Retinal pigment epithelial cell (primary cell): Measurements from ENCODE around the gene CEP295NL.
A peak's percentile ranks its signal among the peaks of the same experiment; 100 is the strongest.

Experiments used
- DNase-seq: peaks from one replicate; pipeline ENCODE4 v3.0.0-alpha.2; 2010; ENCODE audit warnings: low read depth
- H3K4me3 ChIP-seq: 2 replicates; pipeline ENCODE4 v1.5.1; 2011; ENCODE audit warnings: mild to moderate bottlenecking, low read length, control low read depth, moderate library complexity
- CTCF ChIP-seq: conservative IDR thresholded peaks from 2 replicates; pipeline ENCODE4 v1.5.1; 2011; ENCODE audit warnings: low read depth, low read length, control low read depth, inconsistent platforms

Gene CEP295NL

GRCh38 chr17:78903101-78903779 lies at the start of gene CEP295NL:
TSS of gene CEP295NL (minus strand) at chr17:78903201. CDS start at chr17:78901828, 1,373 bp downstream.
- DNase-seq = peak; percentile 49
- no peak for TF ChIP-seq CTCF
- H3K4me3 ChIP-seq = no peak within 1 kb of the TSS

- no peak for TF ChIP-seq CTCF
- no peak for DNase-seq
These were observed 49.7 kb upstream of the CEP295NL start for GRCh38 chr17:78952706-78953105.

GRCh38 chr17:78951967-78952551 lies 49.1 kb upstream of the CEP295NL start:
- no peak for TF ChIP-seq CTCF
- no peak overlapping the region for H3K4me3 ChIP-seq
- DNase-seq = no peak

More at GRCh38 chr17:78952706-78953105, 49.7 kb upstream of the CEP295NL start:
- H3K4me3 ChIP-seq = no peak overlapping the region

GRCh38 chr17:78950870-78951269 lies 47.9 kb upstream of the CEP295NL start:
- DNase-seq = no peak
- no peak for TF ChIP-seq CTCF
- no peak overlapping the region for H3K4me3 ChIP-seq

- H3K4me3 ChIP-seq = no peak overlapping the region
- no peak for TF ChIP-seq CTCF
- DNase-seq = no peak
These were observed 44.5 kb upstream of the CEP295NL start for GRCh38 chr17:78947235-78948149.

- DNase-seq = no peak
- no peak overlapping the region for H3K4me3 ChIP-seq
- no peak for TF ChIP-seq CTCF
These were observed 43.6 kb upstream of the CEP295NL start for GRCh38 chr17:78946631-78947030.
